GM23338 (cell line): ENCODE data around the gene SLC49A4.

Experiments
- CREB1 ChIP-seq: fragments of 250-450 bp; sonication (Bioruptor Pico); IDR thresholded peaks from 2 replicates; pipeline ENCODE4 v1.5.0; 2020; ENCODE audit warnings: low read depth, mild to moderate bottlenecking, moderate library complexity
- EZH2 ChIP-seq: fragments of 200-600 bp; sonication (generic); IDR thresholded peaks from one replicate; pipeline ENCODE4 v1.8.0; 2017; ENCODE audit warnings: antibody characterized with exemption, mild to moderate bottlenecking, low read depth; ENCODE audit not compliant: unreplicated experiment
- EZH2phosphoT487 ChIP-seq: fragments of 200-600 bp; sonication (generic); IDR thresholded peaks from one replicate; pipeline ENCODE4 v1.8.1; 2018; ENCODE audit warnings: antibody characterized with exemption; ENCODE audit not compliant: unreplicated experiment
- JUNB ChIP-seq: IDR thresholded peaks from one replicate; pipeline ENCODE4 v1.6.1; 2016; ENCODE audit warnings: antibody characterized with exemption; ENCODE audit not compliant: unreplicated experiment
- POLR2AphosphoS5 ChIP-seq: IDR thresholded peaks from 2 replicates; pipeline ENCODE4 v1.6.1; 2016; ENCODE audit warnings: antibody characterized with exemption, low read depth
- STAT1 ChIP-seq: IDR thresholded peaks from one replicate; pipeline ENCODE4 v1.6.1; 2016; ENCODE audit warnings: antibody characterized with exemption; ENCODE audit not compliant: unreplicated experiment
- TF ChIP-seq, protein P1 (sequence below), 2 experiments: fragments of 200-600 bp in 1 of 2; sonication (generic) in 1 of 2; conservative IDR thresholded peaks; 2 replicates each; pipeline versions ENCODE4 v1.5.1 to v1.6.1; 2016 to 2017; ENCODE audit warnings: antibody characterized with exemption in 2 of 2, low read depth in 2 of 2, mild to moderate bottlenecking in 2 of 2, moderate library complexity in 1 of 2
- TF ChIP-seq, protein P2 (sequence below): IDR thresholded peaks from 2 replicates; pipeline ENCODE4 v1.6.1; 2016; ENCODE audit warnings: antibody characterized with exemption
- TF ChIP-seq, protein P3 (sequence below): IDR thresholded peaks from one replicate; pipeline ENCODE4 v1.6.1; 2018; ENCODE audit warnings: antibody characterized with exemption; ENCODE audit not compliant: unreplicated experiment

DNA sequence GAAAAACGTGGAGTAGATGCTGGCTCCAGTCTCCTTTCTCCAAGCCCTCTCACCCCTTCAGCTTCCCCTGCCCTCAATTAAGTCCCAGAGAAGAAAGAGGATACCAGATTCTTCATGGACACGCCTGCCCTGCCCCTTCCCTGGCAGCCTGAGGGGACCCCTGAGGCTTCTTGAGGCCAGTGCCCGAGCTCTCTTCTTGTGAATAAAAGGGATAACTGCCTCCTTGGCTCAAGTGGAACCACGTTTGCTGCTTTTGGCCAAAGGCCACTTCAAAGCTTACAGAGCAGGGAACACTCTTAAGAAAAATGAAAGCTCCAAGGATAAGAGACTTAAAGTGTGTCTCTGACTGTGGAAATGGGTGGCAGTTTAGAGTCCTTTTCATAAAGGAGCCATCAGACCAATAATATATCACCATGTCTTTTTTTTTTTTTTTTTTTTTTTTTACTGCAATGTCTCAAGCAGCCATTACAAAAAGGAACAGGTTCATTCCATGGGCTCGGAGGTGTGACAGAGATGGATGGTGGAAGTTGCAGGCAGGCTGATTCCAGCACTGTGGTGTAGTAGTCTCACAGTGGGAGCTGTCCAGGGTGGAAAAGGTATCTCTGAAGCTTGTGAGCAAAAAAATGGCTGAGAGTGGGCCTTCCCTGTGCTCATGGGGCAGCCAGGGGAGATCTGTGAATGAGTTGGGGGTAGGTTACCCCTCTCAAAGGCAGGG, 123.9 kb downstream of the SLC49A4 start:
- no peak for TF ChIP-seq POLR2AphosphoS5
- TF ChIP-seq EZH2, result no peak
- TF ChIP-seq, protein P1, sequence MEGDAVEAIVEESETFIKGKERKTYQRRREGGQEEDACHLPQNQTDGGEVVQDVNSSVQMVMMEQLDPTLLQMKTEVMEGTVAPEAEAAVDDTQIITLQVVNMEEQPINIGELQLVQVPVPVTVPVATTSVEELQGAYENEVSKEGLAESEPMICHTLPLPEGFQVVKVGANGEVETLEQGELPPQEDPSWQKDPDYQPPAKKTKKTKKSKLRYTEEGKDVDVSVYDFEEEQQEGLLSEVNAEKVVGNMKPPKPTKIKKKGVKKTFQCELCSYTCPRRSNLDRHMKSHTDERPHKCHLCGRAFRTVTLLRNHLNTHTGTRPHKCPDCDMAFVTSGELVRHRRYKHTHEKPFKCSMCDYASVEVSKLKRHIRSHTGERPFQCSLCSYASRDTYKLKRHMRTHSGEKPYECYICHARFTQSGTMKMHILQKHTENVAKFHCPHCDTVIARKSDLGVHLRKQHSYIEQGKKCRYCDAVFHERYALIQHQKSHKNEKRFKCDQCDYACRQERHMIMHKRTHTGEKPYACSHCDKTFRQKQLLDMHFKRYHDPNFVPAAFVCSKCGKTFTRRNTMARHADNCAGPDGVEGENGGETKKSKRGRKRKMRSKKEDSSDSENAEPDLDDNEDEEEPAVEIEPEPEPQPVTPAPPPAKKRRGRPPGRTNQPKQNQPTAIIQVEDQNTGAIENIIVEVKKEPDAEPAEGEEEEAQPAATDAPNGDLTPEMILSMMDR (conservative IDR thresholded peaks at IDR 0.05; ENCODE audit: low read depth in 2 of 2), result no peak
- TF ChIP-seq, protein P2, sequence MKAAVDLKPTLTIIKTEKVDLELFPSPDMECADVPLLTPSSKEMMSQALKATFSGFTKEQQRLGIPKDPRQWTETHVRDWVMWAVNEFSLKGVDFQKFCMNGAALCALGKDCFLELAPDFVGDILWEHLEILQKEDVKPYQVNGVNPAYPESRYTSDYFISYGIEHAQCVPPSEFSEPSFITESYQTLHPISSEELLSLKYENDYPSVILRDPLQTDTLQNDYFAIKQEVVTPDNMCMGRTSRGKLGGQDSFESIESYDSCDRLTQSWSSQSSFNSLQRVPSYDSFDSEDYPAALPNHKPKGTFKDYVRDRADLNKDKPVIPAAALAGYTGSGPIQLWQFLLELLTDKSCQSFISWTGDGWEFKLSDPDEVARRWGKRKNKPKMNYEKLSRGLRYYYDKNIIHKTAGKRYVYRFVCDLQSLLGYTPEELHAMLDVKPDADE, result no peak
- TF ChIP-seq JUNB, result no peak
- TF ChIP-seq EZH2phosphoT487, result no peak
- TF ChIP-seq CREB1 (CRISPR knock-in tag), result no peak
- no peak for TF ChIP-seq STAT1
- TF ChIP-seq, protein P3, sequence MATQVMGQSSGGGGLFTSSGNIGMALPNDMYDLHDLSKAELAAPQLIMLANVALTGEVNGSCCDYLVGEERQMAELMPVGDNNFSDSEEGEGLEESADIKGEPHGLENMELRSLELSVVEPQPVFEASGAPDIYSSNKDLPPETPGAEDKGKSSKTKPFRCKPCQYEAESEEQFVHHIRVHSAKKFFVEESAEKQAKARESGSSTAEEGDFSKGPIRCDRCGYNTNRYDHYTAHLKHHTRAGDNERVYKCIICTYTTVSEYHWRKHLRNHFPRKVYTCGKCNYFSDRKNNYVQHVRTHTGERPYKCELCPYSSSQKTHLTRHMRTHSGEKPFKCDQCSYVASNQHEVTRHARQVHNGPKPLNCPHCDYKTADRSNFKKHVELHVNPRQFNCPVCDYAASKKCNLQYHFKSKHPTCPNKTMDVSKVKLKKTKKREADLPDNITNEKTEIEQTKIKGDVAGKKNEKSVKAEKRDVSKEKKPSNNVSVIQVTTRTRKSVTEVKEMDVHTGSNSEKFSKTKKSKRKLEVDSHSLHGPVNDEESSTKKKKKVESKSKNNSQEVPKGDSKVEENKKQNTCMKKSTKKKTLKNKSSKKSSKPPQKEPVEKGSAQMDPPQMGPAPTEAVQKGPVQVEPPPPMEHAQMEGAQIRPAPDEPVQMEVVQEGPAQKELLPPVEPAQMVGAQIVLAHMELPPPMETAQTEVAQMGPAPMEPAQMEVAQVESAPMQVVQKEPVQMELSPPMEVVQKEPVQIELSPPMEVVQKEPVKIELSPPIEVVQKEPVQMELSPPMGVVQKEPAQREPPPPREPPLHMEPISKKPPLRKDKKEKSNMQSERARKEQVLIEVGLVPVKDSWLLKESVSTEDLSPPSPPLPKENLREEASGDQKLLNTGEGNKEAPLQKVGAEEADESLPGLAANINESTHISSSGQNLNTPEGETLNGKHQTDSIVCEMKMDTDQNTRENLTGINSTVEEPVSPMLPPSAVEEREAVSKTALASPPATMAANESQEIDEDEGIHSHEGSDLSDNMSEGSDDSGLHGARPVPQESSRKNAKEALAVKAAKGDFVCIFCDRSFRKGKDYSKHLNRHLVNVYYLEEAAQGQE, result peak; percentile 71
